Testis (tissue), 2 donors: ENCODE data around the gene KLHL21.

Experiments used
- POLR2A ChIP-seq: fragments of 450-650 bp; IDR thresholded peaks from one replicate; pipeline ENCODE4 v1.6.1; 2017; ENCODE audit warnings: antibody characterized with exemption, mild to moderate bottlenecking, moderate library complexity
- TF ChIP-seq, protein P1 (sequence below), 3 experiments: fragments of 450-650 bp in 2 of 3; fragments of 200-600 bp in 1 of 3; sonication (generic) in 1 of 3; IDR thresholded peaks; one replicate each; pipeline ENCODE4 v1.5.1; 2016 to 2019; ENCODE audit warnings: antibody characterized with exemption in 3 of 3, mild to moderate bottlenecking in 2 of 3, moderate library complexity in 1 of 3

DNA sequence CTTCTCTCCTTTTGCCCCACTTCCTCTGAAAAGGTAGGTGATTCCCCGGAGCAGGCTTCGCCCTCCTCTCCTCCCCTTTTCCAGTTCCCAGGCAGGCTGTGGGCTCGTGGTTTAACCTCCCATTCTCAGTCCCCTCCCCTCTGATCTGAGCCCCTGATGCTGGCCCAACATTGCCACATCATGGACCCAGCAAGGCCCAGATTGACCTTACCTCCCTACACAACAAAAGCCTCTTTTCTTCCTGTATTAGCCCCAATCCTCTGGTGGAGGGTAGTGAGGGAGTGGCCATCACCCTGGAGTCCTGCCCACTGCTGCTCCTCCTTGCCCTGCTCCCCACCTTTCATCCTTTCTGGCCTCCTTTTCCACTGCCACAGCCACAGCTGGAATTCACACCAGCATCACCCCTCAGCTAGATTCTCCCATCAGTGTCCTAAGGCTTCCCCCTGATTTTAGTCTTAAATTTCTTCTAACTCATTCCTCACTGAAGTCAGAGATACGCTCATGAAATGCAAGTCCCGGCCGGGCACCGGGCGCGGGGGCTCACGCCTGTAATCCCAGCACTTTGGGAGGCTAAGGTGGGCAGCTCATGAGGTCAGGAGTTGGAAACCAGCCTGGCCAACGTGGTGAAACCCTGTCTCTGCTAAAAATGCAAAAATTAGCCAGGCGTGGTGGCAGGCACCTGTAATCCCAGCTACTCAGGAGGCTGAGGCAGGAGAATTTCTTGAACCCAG lies 29.9 kb downstream of the KLHL21 start:
- TF ChIP-seq POLR2A: no peak
- TF ChIP-seq, protein P1, sequence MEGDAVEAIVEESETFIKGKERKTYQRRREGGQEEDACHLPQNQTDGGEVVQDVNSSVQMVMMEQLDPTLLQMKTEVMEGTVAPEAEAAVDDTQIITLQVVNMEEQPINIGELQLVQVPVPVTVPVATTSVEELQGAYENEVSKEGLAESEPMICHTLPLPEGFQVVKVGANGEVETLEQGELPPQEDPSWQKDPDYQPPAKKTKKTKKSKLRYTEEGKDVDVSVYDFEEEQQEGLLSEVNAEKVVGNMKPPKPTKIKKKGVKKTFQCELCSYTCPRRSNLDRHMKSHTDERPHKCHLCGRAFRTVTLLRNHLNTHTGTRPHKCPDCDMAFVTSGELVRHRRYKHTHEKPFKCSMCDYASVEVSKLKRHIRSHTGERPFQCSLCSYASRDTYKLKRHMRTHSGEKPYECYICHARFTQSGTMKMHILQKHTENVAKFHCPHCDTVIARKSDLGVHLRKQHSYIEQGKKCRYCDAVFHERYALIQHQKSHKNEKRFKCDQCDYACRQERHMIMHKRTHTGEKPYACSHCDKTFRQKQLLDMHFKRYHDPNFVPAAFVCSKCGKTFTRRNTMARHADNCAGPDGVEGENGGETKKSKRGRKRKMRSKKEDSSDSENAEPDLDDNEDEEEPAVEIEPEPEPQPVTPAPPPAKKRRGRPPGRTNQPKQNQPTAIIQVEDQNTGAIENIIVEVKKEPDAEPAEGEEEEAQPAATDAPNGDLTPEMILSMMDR (IDR thresholded peaks at IDR 0.05): no peak
